SK-N-DZ (cell line): ENCODE measurements around the gene WTIP.
A peak's percentile ranks its signal among the peaks of the same experiment; 100 is the strongest.
"Not testable (repeated sequence)": the region's sequence is repeated elsewhere in the genome, so short reads cannot be mapped to it uniquely, and the experiment has no call there.

Experiments used
- DNase-seq: peaks from one replicate; pipeline ENCODE4 v3.0.0-alpha.2; 2015; ENCODE audit warnings: low spot score

WTIP gene

GRCh38 chr19:34478496-34478895 is 3.1 kb upstream of the WTIP start:
- DNase-seq, result not testable (repeated sequence)

GRCh38 chr19:34479396-34479795 is 2.2 kb upstream of the WTIP start:
- DNase-seq, result no peak

GRCh38 chr19:34480491-34480890 is 1.1 kb upstream of the WTIP start:
- DNase-seq, result no peak

- no peak for DNase-seq
These were observed 362 bp downstream of the WTIP start for GRCh38 chr19:34481861-34482379.

GRCh38 chr19:34482380-34483250 is 1.1 kb downstream of the WTIP start:
- DNase-seq, result no peak

- DNase-seq, result no peak
These were observed 2.8 kb downstream of the WTIP start for GRCh38 chr19:34484328-34484727.

GRCh38 chr19:34485831-34486230 is 4.3 kb downstream of the WTIP start:
- DNase-seq, result no peak

GRCh38 chr19:34487651-34488051 is 6.1 kb downstream of the WTIP start:
- DNase-seq, result no peak

- no peak for DNase-seq
These were observed 7.6 kb downstream of the WTIP start for GRCh38 chr19:34489175-34489574.

- DNase-seq, result no peak
These were observed 8.7 kb downstream of the WTIP start for GRCh38 chr19:34490141-34490766.

- no peak for DNase-seq
These were observed 11.6 kb downstream of the WTIP start for GRCh38 chr19:34493038-34493648.

GRCh38 chr19:34493649-34494044 is 12.1 kb downstream of the WTIP start:
- DNase-seq, result no peak

GRCh38 chr19:34494601-34495000 is 13.0 kb downstream of the WTIP start:
- no peak for DNase-seq

- DNase-seq, result no peak
These were observed 13.9 kb downstream of the WTIP start for GRCh38 chr19:34495416-34495815.

- no peak for DNase-seq
These were observed 15.7 kb downstream of the WTIP start for GRCh38 chr19:34497112-34497805.

GRCh38 chr19:34499155-34499834 is 17.7 kb downstream of the WTIP start:
- DNase-seq, result no peak

GRCh38 chr19:34500656-34501120 is 19.1 kb downstream of the WTIP start:
- no peak for DNase-seq

GRCh38 chr19:34501339-34502320 is 20.1 kb downstream of the WTIP start:
- DNase-seq, result peak; percentile 84

GRCh38 chr19:34502582-34503411 is 21.2 kb downstream of the WTIP start:
- DNase-seq, result no peak
